Activated CD8-positive, alpha-beta memory T cell treated with anti-CD3 and anti-CD28 coated beads, Interleukin-2, amount 50 U/mL, for 24 hours (primary cell): ENCODE results near the gene ID1.
"Not testable (repeated sequence)": the region's sequence is repeated elsewhere in the genome, so short reads cannot be mapped to it uniquely, and the experiment has no call there.

Experiments
- DNase-seq: peaks from one replicate; pipeline ENCODE4 v3.0.0-alpha.2; 2020; ENCODE audit errors: extremely low read depth

The ID1 gene

DNA sequence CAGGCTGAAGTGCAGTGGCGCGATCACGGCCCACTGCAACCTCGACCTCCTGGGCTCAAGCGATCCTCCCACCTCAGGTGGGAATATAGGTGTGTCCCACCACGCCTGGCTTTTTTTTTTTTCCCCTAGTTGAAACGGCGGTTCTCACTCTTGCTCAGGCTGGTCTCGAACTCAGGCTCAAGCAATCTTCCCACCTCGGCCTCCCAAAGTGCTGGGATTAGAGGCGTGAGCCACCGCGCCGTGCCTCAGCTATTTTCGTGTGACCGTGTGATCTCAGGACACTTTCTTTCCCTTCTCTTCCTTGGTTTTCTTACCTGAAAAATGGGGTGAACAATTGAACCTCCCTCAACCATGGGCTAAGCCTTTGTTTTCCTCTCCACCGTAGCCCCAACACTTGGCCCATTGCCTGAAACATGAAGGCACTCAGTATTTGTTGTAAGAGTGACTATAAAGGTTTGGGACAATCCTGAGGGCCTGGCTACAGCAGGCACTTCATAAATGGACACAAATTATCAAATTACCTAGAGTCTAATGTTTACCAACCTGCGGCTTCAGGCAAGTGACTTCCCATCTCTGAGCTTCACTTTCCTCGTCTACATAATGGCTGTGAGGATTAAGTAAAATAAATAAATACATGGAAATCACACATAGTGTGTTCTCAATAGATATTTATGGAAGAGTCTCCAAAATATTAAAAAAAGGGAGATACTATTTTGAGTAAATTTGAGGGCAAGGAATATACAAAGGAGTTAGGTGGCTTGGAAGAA is 31.4 kb upstream of the ID1 start:
- DNase-seq, result no peak

DNA sequence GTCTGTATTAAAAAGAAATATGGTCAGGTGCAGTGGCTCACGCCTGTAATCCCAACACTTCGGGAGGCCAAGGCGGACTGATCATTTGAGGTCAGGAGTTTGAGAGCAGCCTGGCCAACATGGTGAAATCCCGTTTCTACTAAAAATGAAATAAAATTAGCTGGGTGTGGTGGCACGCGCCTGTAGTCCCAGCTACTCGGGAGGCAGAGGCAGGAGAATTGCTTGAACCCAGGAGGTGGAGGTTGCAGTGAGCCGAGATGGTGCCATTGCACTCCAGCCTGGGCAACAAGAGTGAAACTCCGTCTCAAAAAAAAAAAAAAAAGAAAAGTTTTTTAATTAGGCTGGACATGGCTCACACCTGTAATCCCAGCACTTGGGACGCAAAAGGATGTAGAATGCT is 30.1 kb upstream of the ID1 start:
- not testable (repeated sequence) for DNase-seq

DNA sequence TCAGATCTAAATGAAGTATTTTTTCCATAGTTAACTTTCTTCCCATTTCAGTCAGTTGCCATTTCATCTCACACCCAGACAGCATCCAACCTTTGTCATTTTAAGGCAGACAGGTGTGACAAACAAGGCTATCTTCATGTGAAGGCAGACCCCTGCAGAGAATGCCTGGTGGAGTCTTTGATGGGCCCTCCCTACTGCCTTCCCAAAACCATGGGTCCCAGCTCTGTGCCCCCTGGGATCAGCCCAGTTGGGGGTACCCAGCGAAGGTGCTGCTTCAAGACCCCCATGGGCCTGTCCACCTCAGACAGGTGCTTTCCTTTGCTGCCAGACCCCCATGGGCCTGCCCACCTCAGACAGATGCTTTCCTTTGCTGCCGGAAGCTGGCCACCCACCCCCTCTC is 28.3 kb upstream of the ID1 start:
- DNase-seq, result no peak

DNA sequence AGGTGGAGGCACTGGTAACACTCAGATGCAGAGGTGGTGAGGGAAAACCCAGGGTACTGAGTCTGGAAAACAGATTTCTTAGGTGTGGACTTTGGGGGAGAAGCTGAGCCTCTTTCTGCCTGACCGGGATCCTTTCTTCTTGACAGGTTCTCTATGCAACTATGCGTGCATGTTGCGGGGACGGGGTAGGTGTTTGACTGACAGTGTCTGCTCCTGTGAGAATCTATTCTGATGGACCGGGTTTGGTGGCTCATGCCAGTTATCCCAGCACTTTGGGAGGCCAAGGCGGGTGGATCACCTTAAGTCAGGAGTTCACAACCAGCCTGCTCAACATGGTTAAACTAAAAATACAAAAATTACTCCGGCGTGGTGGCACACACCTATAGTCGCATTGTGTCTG is 27.9 kb upstream of the ID1 start:
- no peak for DNase-seq

DNA sequence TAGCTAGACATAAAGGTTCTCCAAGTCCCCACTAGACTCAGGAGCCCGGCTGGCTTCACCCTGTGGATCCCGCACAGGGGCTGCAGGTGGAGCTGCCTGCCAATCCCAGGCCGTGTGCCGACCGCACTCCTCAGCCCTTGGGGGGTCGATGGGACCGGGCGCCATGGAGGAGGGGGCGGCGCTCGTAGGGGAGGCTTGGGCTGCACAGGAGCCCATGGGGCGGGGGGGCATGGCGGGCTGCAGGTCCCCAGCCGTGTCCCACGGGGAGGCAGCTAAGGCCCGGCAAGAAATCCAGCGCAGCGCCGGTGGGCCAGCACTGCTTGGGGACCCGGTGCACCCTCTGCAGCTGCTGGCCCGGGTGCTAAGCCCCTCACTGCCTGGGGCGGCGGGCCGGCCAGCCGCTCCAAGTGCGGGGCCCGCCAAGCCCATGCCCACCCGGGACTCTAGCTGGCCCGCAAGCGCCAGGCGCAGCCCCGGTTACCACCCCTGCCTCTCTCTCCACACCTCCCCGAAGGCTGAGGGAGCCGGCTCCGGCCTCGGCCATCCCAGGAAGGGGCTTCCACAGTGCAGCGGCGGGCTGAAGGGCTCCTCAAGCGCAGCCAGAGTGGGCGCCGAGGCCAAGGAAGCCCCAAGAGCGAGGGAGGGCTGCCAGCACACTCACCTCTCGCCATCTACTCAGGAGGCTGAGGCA is 26.5 kb upstream of the ID1 start:
- DNase-seq, result no peak

DNA sequence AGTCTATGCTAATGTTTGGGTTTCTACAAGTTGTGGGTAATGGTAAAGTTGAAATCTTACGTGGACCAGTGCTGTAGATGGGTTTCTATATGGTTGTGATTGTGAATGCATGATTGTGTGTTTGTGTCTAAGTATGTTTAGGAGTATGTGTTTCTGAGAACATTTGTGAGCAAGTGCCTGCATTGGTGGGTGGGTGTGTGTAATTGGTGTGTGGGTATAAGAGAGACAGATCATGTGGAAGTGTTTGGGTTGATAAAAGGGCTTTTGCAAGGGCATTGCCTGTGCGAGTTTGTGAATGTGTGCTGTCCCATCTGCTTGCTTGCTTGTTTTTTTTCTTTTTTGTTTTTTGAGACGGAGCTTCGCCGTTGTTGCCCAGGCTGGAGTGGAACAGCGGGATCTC is 25.8 kb upstream of the ID1 start:
- DNase-seq, result no peak

DNA sequence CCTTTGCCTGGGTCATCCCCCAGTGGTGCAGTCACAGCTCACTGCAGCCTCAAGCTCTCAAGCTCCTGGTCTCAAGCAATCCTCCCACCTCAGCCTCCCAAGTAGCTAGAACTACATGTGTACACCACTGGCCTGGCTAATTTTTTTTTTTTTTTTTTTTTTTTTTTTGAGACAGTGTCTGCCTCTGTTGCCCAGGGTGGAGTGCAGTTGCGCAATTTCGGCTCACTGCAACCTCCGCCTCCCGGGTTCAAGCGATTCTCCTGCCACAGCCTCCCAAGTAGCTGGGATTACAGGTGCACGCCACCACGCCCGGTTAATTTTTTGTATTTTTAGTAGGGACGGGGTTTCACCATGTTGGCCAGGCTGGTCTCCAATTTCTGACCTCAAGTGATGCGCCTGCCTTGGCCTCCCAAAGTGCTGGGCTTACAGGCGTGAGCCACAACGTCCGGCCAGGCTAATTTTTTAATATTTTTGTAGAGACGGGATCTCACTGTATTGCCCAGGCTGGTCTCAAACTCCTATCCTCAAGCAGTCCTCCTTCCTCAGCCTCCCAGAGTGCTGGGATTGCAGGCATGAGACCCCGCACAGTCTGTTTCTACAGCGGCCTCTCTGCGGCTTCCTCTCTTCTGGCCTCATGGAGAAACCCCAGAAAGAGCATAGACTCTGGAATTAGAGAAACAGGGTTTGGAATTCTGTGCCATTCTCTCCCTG is 25.0 kb upstream of the ID1 start:
- DNase-seq, result not testable (repeated sequence)

DNA sequence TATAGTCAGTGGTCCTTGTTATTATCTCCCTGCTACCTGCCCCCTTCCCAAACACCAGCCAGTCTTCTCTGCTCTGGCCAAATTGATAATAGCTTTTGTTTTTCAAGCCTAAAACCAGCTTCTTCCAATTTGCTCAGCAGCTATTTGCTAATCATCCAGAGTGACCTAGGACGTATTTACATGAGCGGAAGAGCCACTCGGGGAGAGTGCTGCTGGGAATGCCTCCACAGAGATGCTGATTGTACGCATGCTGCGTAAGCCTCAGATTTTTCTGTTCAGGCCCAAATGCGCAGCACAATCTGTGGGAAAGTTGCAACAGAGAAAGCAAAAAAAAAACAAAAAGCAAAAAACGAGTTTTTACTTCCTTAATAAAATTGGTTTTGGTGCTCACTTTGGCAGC is 24.4 kb upstream of the ID1 start:
- DNase-seq, result no peak

DNA sequence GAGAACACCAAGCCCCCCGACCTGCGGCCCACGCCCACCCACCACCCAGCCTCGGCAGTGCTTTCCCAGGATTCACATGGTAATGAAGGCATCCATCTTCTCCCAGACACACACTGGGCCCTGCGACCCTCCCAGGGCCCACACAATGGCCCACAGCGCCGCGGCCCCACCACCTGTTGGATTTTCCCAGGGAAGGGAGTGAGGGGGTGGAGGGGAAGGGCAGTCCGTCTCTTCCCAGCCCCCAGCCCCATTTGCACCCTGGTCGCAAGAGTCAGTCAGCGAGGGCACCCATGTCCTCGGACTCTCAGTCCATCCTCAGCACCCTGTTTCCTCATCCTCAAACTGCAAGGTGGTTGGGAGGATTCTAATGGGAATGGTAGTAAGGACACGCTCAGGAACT is 23.7 kb upstream of the ID1 start:
- no peak for DNase-seq

DNA sequence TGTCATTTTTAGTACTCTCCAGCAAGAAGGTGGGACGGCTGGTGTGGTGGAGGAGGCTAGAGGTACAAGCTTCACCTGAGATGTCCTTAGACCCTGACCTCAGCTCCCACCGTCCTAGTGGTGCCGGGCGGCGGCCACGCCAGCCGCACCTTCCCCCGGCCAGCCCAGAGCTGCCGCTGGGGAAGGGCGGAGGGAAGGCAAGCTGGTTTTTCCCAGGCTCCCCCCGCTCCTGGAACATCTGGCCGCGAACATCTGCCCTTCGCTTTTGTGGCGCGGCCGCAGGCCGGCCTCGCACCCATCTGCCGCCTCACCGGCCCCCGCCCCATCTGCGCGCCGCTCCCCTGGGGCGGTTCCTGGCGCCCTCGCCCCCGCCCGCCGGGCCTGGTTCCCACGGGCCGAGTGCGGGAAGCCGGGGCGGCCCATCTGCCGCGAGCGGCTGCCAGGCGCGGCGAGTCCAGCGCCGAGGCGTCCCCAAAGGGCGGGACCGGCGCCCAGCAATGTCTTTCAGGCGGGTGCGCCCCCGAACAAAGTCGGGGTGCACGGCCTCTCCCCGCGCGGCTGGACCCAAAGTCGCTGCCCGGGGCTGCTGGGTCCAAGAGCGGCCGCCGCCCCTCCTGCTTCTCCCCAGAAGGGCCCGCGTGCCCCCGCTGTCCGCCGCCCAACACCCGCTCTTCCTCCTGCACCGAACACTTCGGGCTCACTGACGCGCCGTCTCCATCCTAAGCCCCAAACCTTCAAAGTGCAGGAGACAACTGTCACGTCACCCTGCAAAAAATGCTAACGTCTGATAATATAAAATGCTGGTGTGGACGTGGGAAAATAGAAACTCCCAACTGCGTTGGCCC is 17.3 kb upstream of the ID1 start:
- no peak for DNase-seq

DNA sequence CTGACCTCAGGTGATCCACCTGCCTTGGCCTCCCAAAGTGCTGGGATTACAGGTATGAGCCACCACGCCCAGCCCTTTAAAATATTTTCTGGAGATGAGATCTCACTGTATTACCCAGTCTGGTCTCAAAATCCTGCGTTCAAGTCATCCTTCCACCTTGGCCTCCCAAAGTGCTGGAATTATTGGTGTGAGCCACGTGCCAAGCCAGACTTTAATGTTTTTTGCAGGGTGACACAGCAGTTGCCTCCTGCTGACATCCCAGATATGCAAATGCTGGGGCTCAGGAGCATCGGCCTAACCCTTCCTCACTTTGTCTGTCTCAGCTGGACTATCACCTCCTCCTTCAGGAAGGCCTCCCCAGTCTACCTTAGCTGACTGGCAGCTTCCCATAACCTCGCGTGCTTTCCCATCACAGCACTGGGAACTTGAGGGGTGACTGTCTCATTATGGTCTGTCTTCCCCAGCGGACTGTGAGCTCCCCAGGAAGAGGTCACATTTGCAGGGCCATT is 14.3 kb upstream of the ID1 start:
- DNase-seq, result no peak

DNA sequence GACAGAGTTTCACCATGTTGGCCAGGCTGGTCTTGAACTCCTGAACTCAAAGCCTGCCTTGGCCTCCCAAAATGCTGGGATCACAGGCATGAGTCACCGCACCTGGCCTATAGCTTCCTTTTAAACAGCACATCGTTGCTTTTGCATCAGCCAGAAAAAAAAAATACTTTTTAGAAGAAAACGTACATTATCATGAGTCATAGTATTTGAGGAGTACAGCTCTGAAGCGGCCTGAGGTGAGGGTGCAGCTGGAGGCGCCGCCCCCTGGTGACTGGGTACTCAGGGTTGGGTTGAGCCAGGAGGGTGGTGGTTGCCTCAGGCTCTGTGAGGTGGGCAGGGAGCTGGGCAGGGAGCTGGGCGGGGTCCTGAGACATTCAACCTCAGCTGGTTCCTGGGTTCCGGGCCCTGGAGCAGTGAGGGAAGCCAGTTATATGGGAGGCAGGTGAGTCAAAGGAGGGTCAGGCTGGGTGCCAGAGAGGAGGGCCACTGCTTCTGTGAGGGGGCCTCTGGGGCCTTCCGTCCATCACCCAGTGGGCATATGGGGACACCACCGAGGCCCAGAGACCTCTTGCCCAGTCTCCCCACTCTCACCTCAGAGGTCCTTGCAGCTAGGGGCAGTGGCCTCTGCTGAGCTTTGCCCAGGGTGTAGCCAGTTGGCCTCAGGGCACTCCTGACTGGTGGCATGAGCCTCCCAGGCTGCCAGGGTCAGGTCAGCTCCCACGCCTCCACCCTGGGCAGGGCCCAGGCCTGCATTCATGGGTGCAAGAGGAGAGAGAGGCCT is 11.7 kb upstream of the ID1 start:
- no peak for DNase-seq

DNA sequence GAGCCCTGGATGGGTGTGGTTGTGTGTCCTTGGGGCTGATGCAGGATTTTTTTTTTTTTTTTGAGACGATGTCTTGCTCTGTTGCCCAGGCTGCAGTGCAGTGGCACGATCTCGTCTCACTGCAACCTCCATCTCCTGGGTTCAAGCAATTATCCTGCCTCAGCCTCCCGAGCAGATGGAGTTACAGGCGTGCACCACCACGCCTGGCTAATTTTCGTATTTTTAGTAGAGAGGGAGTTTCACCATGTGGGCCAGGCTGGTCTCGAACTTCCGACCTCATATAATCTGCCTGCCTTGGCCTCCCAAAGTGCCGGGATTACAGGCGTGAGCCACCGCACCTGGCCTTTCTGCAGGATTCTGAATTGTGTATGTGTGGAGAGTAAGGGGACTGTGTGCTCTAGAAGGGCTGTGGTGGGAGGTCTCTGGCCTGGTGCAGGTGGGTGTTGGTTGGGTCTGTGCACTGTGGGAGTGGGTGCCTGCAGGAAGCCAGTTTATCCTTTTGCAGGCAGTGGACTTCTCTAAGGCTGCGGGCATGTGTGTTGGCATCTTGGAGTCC is 11.0 kb upstream of the ID1 start:
- DNase-seq, result no peak

DNA sequence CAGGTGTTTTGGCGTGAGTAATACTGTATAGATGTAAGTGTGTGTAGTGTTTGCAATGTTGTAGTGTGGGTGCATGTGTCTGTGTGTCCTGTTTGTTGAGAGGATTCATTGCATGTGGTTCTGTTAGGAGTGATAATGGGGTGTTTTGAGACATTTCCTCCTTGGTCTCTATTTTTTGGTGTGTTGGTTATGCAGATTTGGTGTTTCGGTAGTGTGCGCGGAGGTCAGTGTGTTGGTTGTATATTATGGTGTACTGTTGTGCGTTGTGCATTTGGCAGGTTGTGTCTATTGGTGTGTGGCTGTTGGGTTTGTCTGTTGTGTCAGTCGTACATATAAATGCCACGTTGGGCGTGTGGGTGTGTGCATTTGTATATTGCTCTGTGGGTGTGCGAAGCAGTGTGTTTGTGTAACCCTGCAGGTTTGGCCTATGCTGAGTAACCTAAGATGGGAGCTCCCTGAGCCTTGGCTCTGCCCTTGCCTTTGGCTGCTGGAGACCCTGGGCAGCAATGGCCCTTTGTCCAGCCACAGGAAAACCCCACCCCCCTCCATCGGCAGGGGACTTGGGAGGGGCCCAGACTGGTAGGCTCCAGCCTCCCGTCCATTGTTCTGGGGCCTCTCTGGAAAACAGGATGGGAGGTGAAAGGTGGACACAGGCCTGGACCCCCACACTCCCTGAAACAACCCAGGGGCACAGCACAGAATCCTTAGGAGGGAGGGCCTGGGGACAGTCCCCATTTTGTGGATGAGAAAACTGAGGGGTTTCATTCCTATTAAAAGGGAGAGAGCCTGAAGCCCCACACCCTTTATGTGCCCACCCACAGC is 10.3 kb upstream of the ID1 start:
- no peak for DNase-seq

DNA sequence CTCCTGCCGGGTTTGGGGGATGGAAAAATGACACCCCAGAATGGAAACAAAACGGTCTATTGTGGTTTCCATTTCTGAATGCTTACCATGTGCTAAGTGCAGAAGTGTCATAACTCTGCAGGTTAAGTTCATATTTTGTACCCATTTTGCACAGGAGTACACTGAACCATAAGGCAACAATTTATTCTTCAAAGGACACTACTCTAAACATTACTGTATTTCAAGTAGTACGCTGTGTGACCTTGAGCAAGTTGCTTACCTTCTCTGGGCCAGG is 9.8 kb upstream of the ID1 start:
- DNase-seq, result no peak

DNA sequence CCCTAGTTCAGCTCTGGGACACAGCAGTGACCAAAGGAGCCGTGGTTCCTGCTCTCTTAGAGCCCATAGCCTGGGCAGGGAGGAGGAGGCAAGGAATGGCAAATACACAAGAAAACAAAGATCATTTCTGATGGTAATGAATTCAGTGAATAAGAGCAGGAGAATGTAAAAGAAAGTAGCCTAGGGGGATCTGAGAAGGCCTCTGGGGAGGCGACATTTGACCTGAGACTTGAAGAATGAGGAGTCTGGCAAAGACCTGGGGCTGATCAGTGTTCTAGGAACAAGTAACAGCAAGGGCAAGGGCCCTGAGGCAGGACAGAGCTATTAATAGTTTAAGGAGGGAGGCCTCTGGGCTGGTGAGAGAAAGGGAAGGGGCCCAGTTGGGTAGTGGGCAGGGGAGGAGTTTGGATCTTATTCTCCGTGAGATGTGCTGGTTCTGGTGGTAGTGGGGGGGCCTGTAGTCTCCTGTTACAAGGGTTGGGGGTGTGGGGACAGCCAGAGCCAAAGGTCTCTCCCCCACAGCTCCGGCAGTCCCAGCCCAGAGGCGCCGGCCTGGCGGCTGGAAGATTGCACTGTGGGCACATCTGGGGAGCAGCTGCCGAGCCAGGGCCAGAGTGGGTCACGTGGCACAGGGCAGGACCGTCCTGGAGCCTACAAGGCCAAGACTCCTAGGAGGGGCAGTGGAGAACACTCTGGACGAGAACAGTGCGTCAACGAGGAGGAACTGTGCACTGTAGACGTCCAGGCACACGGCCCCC is 9.3 kb upstream of the ID1 start:
- DNase-seq, result no peak

DNA sequence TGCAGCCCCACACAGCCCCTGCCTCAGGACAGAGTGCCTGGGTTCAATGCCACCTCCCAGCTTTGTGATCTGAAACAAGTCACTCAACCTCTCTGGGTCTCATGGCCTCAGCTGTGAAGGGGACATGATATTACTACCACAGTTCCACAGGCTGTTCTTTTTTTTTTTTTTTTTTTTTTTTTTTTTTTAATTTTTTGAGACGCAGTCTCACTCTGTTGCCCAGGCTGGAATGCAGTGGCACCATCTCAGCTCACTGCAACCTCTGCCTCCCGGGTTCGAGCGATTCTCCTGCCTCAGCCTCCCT is 8.7 kb upstream of the ID1 start:
- not testable (repeated sequence) for DNase-seq

DNA sequence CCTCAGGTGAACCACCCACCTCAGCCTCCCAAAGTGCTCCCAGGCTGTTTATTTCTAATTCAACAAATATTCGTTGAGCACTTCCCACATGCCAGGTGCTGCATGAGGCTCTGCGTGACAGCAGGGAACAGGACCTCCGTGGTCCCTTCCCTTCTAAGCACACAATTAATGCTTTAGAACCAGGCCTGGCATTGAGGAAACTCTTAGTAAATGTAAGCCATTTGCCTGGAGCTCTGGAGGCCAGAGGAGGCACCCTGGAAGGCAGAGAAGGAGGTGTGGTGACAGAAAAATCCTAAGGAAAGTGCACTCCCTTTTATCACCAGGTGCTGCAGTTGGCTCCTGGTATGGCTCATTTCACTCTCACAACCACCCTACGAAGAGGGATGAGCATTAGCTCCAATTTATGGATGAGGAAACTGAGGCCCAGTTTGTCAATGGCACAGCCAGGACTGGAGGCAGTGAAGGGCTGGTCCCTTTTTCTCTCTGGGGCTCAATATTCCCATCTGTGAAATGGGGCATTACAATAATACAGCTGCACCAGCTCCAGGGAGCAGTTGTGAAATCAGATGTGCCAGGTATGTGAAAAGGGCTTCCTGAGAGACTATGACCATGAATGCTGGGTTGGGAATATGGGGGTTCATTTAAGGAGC is 8.1 kb upstream of the ID1 start:
- no peak for DNase-seq

DNA sequence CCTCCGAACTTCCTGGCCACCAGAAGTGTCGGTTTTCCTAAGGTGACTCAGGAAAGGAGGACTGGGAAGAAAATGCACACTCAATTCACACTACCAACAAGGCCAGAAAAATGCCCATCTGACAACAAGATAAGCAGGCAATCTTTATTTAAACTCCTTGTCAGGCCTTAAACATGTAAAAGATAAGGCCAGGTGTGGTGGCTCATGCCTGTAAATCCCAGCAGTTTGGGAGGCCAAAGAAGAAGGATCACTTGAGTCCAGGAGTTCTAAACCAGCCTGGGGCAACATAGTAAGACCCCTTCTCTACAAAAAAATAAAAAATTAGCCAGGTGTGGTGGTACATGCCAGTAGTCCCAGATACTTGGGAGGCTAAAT is 7.6 kb upstream of the ID1 start:
- DNase-seq, result no peak
